LNCaP clone FGC (cell line): ENCODE measurements around the gene OTOGL.

ENCODE experiments used
- DNase-seq: peaks from one replicate; pipeline ENCODE4 v3.0.0-alpha.2; 2011; ENCODE audit warnings: low read depth
- H3K4me3 ChIP-seq: 2 replicates; pipeline ENCODE4 v1.5.1; 2011; ENCODE audit warnings: mild to moderate bottlenecking, low read depth, low read length, control low read depth
- CTCF ChIP-seq: IDR thresholded peaks from 2 replicates; pipeline ENCODE4 v1.5.1; 2012; ENCODE audit warnings: mild to moderate bottlenecking; ENCODE audit not compliant: control insufficient read depth, insufficient read depth; ENCODE audit errors: extremely low read depth

The OTOGL gene

GRCh38 chr12:80313209-80313608 lies 213.9 kb downstream of the OTOGL start:
- no peak for DNase-seq
- H3K4me3 ChIP-seq: no peak overlapping the region
- TF ChIP-seq CTCF: peak; percentile 40

DNA sequence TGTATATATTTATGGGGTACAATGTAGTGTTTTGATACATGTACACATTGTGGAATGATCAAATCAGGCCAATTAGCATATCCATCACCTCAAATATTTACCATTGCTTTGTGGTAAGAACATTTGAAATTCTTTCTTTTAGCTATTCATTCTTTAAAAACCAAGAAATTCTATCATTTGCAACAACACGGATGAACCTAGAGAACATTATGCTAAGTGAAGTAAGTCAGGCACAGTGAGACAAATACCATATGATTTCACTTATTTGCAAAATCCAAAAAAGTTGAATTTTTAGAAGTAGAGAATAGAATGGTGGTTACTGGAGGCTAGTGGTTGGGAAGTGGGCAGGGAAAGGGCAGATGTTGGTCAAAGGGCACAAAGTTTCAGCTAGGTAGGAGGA lies 215.4 kb downstream of the OTOGL start:
- no peak for DNase-seq
- TF ChIP-seq CTCF: no peak
- no peak overlapping the region for H3K4me3 ChIP-seq

GRCh38 chr12:80316222-80316621 lies 216.9 kb downstream of the OTOGL start:
- no peak for DNase-seq
- no peak overlapping the region for H3K4me3 ChIP-seq
- no peak for TF ChIP-seq CTCF

GRCh38 chr12:80317307-80317706 lies 218.0 kb downstream of the OTOGL start:
- no peak for TF ChIP-seq CTCF
- DNase-seq: no peak
- H3K4me3 ChIP-seq: no peak overlapping the region

DNA sequence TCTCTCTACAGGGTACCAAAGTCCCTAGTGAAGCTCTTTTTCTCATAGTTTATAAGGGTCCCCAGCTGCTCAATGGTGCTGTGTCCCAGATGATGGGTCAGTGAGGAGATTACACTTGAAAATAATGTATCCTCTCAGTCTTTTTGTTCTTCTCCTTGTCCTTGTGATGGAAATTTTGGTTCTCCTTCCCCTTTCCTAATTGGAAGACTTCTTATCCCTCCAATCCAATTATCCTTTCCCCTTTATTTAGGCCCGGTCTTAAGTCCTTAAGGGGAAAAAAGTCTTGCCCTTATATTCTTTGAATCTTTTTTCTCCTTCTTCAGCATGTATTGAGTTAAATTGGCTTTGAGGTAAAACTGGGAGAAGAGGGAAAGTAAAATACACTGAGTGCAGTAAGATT lies 218.6 kb downstream of the OTOGL start:
- no peak for DNase-seq
- no peak overlapping the region for H3K4me3 ChIP-seq
- TF ChIP-seq CTCF: no peak

DNA sequence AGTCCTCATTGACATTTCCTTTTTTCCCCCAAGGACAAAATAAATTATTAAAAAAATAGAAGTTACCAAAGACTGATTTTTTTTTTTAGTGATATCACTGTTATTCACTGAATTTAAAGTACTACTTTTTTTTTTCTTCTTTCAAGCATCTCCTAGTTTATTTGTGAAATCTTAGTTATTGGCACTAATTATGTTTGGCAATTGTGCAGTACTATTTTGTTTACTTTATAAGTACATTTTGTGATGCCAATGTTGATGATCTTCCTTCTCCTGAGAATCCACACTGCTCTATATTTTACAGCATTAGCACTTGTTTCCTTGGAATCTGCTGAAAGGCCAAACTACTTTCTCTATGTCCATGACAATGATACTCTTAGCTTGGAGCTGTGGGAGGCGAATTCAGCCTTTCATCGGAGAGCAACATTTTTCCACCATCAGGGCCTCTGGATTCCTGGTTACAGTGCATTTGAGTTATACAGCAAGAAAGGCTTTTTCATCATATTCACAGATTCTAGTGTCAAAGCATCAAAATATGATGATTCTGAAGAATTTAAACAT lies 220.9 kb downstream of the OTOGL start:
- no peak overlapping the region for H3K4me3 ChIP-seq
- TF ChIP-seq CTCF: no peak
- DNase-seq: peak; percentile 97

DNA sequence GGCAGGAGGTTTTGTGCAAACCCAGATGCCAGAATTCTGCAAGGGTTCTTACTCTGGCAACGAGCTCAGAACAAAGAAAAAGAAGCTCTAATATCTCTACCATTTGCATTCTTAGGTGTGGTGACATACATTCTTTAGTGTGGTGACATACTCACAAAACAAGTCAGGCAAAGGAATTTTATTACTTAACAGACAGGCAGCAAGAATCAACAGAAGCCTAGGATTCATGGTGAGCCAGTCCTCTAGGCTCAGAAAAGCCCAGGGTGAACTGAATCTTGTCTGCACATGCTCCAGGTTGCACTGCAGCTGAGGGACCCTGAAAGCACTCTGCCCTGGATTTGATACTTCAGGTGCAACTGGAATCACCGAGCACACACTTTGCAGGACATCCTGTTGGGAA lies 222.3 kb downstream of the OTOGL start:
- H3K4me3 ChIP-seq: no peak overlapping the region
- no peak for TF ChIP-seq CTCF
- peak; percentile 72 for DNase-seq
